Measurements from ENCODE around the gene CEBPG.
A peak's percentile ranks its signal among the peaks of the same experiment; 100 is the strongest.

The CEBPG gene

GRCh38 chr19:33422369-33423180 is 49.1 kb downstream of the CEBPG start:
- no peak for DNase-seq (ENCODE audit: low read depth)

GRCh38 chr19:33424181-33424580 is 50.7 kb downstream of the CEBPG start:
- no peak for DNase-seq (ENCODE audit: low read depth)

GRCh38 chr19:33426621-33427361 is 53.3 kb downstream of the CEBPG start:
- no peak for DNase-seq (ENCODE audit: low read depth)

DNA sequence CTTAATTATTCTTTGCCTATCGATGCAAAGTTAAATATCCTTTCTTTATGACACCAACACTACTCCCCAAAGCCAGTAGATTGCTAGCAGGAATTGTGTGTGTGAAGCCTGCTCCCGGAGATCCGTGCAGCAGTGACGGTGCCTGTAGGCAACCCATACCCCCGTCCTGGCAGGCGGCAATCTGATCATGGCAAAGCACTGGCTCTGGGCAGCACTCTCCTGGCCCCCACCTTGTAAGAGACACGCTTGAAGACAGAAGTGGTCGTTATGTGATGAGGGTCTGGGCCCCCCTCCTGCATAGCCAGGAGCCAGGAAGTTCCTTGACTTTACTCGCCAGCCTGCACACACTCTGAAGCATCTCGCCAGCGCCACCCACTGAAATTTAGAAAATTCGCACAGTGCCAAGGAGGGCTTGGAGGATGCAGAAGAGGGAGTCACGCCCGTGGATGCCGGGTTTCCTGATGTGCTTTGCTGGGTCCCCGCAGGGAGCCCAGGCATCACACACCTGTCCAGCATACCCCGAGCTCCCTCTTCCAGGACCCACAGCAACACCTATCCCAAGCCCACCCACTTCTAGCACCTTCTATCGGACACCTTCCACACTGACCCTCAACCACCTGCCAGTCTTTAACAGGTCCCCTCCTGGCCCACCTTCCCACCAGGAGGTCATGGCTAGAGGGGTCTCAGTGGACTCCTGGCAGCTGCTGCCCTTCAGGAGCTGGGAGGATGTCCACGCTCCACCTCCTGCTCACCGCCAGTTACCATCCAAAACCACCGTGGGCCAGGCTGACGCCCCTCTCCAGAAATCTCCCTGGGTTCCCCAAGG is 54.5 kb downstream of the CEBPG start:
- DNase-seq (ENCODE audit: low read depth) = no peak

DNA sequence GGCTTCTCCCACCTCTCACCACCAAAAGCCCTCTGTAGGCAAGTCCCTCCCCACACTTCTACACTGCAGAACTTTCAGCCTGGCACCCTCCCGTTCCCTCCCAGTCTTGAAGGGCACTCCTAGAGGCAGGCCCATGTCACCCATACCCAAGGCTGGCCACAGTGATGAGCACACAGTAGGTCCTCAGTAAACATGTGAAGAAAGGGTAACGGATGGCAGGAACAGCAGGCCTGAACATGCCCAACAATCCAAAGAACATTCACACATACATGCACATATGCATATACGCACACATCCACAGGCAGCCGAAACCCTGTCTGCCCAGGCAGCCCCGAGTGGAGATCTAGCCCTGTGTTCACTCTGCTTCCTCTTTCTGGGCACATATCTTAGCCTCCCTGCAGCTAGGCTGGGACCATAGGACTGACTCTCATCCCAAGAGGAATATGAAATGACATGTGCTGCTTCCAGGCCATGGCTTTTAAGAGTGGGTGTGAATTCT is 55.2 kb downstream of the CEBPG start:
- no peak for DNase-seq (ENCODE audit: low read depth)

- DNase-seq (ENCODE audit: low read depth) = no peak
Observed at GRCh38 chr19:33429891-33430673, 56.6 kb downstream of the CEBPG start.

DNA sequence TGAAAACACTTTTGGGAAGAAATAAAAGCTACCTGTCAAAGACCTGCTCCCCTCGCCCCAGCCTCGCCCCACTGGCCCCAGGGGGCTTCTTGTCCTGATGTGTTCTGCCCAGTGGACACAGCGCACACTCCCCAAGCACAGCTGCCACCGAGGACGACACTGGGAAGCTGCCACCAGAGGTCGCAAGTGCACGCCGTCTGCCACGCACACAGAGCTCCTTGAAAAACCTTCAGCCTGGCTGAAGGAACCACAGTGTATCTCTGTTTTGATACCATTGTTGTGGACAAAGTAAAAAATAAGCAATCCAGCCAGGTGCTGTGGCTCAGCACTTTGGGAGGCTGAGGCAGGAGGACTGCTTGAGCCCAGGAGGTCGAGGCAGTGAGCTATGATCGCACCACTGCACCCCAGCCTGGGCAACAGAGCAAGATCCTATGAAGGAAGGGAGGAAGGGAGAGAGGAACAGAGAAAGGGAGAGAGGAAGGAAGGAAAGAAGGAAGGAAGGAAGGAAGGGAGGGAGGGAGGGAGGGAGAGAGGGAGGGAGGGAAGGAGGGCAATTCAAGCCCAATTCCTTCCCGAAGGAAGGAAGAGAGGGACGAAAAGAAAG is 57.3 kb downstream of the CEBPG start:
- peak; percentile 70 for DNase-seq (ENCODE audit: low read depth)

DNA sequence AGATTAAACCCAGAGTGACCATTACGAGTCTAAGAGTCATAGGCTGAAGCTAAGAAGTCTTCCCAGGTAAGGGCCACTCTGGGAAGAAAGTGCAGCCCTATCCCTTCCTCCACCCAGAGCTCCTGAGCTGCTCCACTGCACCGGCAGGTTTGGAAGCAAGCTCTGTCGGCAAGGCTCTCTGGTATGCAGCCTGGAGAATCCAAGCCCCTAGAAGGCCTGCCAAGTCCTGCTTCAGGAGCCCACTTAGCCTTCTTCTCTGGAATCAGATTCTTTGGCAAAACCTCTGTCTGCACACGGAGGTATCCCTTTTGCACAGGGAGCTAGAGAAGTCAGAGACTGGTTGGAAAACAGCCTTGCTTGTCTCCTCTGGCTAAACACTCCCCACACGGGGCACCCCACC is 58.5 kb downstream of the CEBPG start:
- DNase-seq (ENCODE audit: low read depth) = no peak

Data from EH (cell line).